IPS-18c (cell line): Measurements from ENCODE around the gene MARK3.

Experiments used
- H3K4me3 ChIP-seq: 2 replicates; pipeline ENCODE4 v1.7.0; 2013; ENCODE audit warnings: low read depth, mild to moderate bottlenecking, low read length, moderate library complexity; ENCODE audit not compliant: insufficient read depth
- H3K9me3 ChIP-seq: one replicate; pipeline ENCODE4 v1.6.1; 2013; ENCODE audit warnings: mild to moderate bottlenecking, low read length, moderate library complexity; ENCODE audit not compliant: control insufficient read depth, insufficient read depth

The MARK3 gene

GRCh38 chr14:103552011-103552845, 167.0 kb downstream of the MARK3 start:
- H3K4me3 ChIP-seq, result no peak overlapping the region
- no peaks in the 10 kb centered on the region for H3K9me3 ChIP-seq

GRCh38 chr14:103552846-103553210, 167.6 kb downstream of the MARK3 start:
- H3K4me3 ChIP-seq, result no peak overlapping the region
- H3K9me3 ChIP-seq, result no peaks in the 10 kb centered on the region
